Neural cell (in vitro differentiated cells): ENCODE data around the gene CXCR5. TPM values are rescaled to one million over a fixed set of nuclear protein-coding genes. Genes with fewer than 3 reads are reported as not detected.

Experiments used
- H2AFZ ChIP-seq: fragments of 200-600, 300-800 bp; sonication (generic), shearing (Covaris generic); 2 replicates; pipeline ENCODE4 v1.6.0; 2014; ENCODE audit warnings: low read depth, mild to moderate bottlenecking, antibody characterized with exemption, low read length, moderate library complexity
- H3F3A ChIP-seq: fragments of 200-600 bp; shearing (Covaris generic); 2 replicates; pipeline ENCODE4 v1.6.1; 2016; ENCODE audit warnings: mild to moderate bottlenecking, moderate library complexity, mixed read lengths, antibody characterized with exemption, low read length; ENCODE audit not compliant: insufficient read depth, poor library complexity, severe bottlenecking
- H3K27ac ChIP-seq: fragments of 200-600, 300-800 bp; sonication (generic), shearing (Covaris generic); 2 replicates; pipeline ENCODE4 v1.5.1; 2014; ENCODE audit warnings: mild to moderate bottlenecking, low read length, moderate library complexity
- H3K27me3 ChIP-seq: fragments of 300-800, 200-600 bp; sonication (generic), shearing (Covaris generic); 2 replicates; pipeline ENCODE4 v1.6.0; 2014; ENCODE audit warnings: mild to moderate bottlenecking, low read depth, low read length, moderate library complexity; ENCODE audit not compliant: insufficient read depth
- H3K36me3 ChIP-seq: fragments of 300-800, 200-600 bp; sonication (generic), shearing (Covaris generic); 2 replicates; pipeline ENCODE4 v1.5.1; 2014; ENCODE audit warnings: mild to moderate bottlenecking, antibody characterized with exemption, low read length, moderate library complexity; ENCODE audit not compliant: insufficient read depth
- H3K4me2 ChIP-seq: fragments of 300-800, 200-600 bp; sonication (generic), shearing (Covaris generic); 2 replicates; pipeline ENCODE4 v1.6.0; 2014; ENCODE audit warnings: mild to moderate bottlenecking, low read length
- H3K4me3 ChIP-seq: fragments of 300-800, 200-600 bp; sonication (generic), shearing (Covaris generic); 2 replicates; pipeline ENCODE4 v1.5.1; 2014; ENCODE audit warnings: mild to moderate bottlenecking, low read length, moderate library complexity
- H3K79me2 ChIP-seq: fragments of 200-600 bp; shearing (Covaris generic); replicated peaks from 2 replicates; pipeline ENCODE4 v1.6.0; 2014; ENCODE audit warnings: mild to moderate bottlenecking, low read length, moderate library complexity; ENCODE audit not compliant: insufficient read depth
- H3K9ac ChIP-seq: fragments of 300-800, 200-600 bp; sonication (generic), shearing (Covaris generic); 2 replicates; pipeline ENCODE4 v1.6.1; 2016; ENCODE audit warnings: mild to moderate bottlenecking, low read length, mixed read lengths
- H3K9me2 ChIP-seq: fragments of 200-600 bp; shearing (Covaris generic); 2 replicates; pipeline ENCODE4 v1.6.1; 2016; ENCODE audit warnings: mild to moderate bottlenecking, low read length, mixed read lengths; ENCODE audit not compliant: insufficient read depth
- H3K9me3 ChIP-seq: fragments of 200-600, 300-800 bp; sonication (generic), shearing (Covaris generic); 2 replicates; pipeline ENCODE4 v1.6.1; 2016; ENCODE audit warnings: mild to moderate bottlenecking, mixed run types, low read length, moderate library complexity, mixed read lengths
- H4K20me1 ChIP-seq: fragments of 200-600 bp; shearing (Covaris generic); 2 replicates; pipeline ENCODE4 v1.6.1; 2016; ENCODE audit warnings: mild to moderate bottlenecking, mixed run types; ENCODE audit not compliant: insufficient read depth
- CTCF ChIP-seq: fragments of 450-650 bp; IDR thresholded peaks from 2 replicates; pipeline ENCODE4 v1.5.1; 2014; ENCODE audit warnings: antibody characterized with exemption, mild to moderate bottlenecking, moderate library complexity; ENCODE audit not compliant: poor library complexity, severe bottlenecking
- EP300 ChIP-seq: fragments of 450-650 bp; conservative IDR thresholded peaks from 2 replicates; pipeline ENCODE4 v1.6.1; 2014; ENCODE audit warnings: antibody characterized with exemption, mild to moderate bottlenecking, moderate library complexity; ENCODE audit not compliant: poor library complexity, severe bottlenecking
- EZH2 ChIP-seq: fragments of 200-600, 300-800 bp; shearing (Covaris generic), sonication (generic); IDR thresholded peaks from 2 replicates; pipeline ENCODE4 v1.6.1; 2014; ENCODE audit warnings: antibody characterized with exemption, low read length, borderline replicate concordance, mild to moderate bottlenecking; ENCODE audit not compliant: insufficient read depth, poor library complexity, severe bottlenecking
- MXI1 ChIP-seq: fragments of 450-650 bp; conservative IDR thresholded peaks from 2 replicates; pipeline ENCODE4 v1.6.1; 2014; ENCODE audit warnings: antibody characterized with exemption, mild to moderate bottlenecking; ENCODE audit not compliant: poor library complexity, severe bottlenecking
- POLR2AphosphoS5 ChIP-seq: IDR thresholded peaks from 2 replicates; pipeline ENCODE4 v1.6.1; 2012
- RAD21 ChIP-seq: fragments of 450-650 bp; conservative IDR thresholded peaks from 2 replicates; pipeline ENCODE4 v1.6.1; 2014; ENCODE audit warnings: antibody characterized with exemption, mild to moderate bottlenecking, moderate library complexity
- REST ChIP-seq: IDR thresholded peaks from 2 replicates; pipeline ENCODE4 v1.6.1; 2012; ENCODE audit warnings: borderline replicate concordance
- SMC3 ChIP-seq: fragments of 450-650 bp; conservative IDR thresholded peaks from 2 replicates; pipeline ENCODE4 v1.6.1; 2014; ENCODE audit warnings: antibody characterized with exemption, mild to moderate bottlenecking, moderate library complexity; ENCODE audit not compliant: poor library complexity
- TAF1 ChIP-seq: IDR thresholded peaks from 2 replicates; pipeline ENCODE4 v1.6.1; 2012; ENCODE audit warnings: low read depth
- polyA plus RNA-seq: library from polyadenylated mRNA; depleted of rRNA; stranded (reverse); fragments of >200 nt; gene quantifications from 2 replicates; pipeline ENCODE4 v1.2.3, GENCODE V29; 2014

CXCR5 gene
- polyA plus RNA-seq, 1 donor from 2014 or later, result not detected

- Histone ChIP-seq H3K27me3 (no peaks in the 10 kb centered on the region), H3K9ac (no peak overlapping the region), H3F3A (no peaks in the 10 kb centered on the region), H3K9me3 (no peaks in the 10 kb centered on the region), H3K4me3 (no peak overlapping the region), H3K9me2 (no peaks in the 10 kb centered on the region), H4K20me1 (no peaks in the 10 kb centered on the region), H3K27ac (no peak overlapping the region), H3K79me2 (no peaks in the 10 kb centered on the region), H2AFZ (no peak overlapping the region), H3K4me2 (no peak overlapping the region), H3K36me3 (no peaks in the 10 kb centered on the region)
- no peak for TF ChIP-seq TAF1
- no peak for TF ChIP-seq MXI1
- no peak for TF ChIP-seq CTCF
- no peak for TF ChIP-seq EZH2
- TF ChIP-seq SMC3, result no peak
- no peak for TF ChIP-seq EP300
- no peak for TF ChIP-seq RAD21
- no peak for TF ChIP-seq POLR2AphosphoS5
Measured at GRCh38 chr11:118892514-118892913, 8.8 kb downstream of the CXCR5 start.

GRCh38 chr11:118892964-118893363, 9.3 kb downstream of the CXCR5 start:
- H3K27ac ChIP-seq, result no peak overlapping the region
- no peaks in the 10 kb centered on the region for H3K9me3 ChIP-seq
- no peak overlapping the region for H3K4me3 ChIP-seq
- no peak for TF ChIP-seq EP300
- no peak for TF ChIP-seq EZH2
- no peak for TF ChIP-seq TAF1
- TF ChIP-seq MXI1, result no peak
- no peak for TF ChIP-seq RAD21
- no peak for TF ChIP-seq REST
- H3K27me3 ChIP-seq, result no peaks in the 10 kb centered on the region
- no peaks in the 10 kb centered on the region for H3K79me2 ChIP-seq
- no peak overlapping the region for H3K4me2 ChIP-seq
- no peaks in the 10 kb centered on the region for H3K9me2 ChIP-seq
- H3F3A ChIP-seq, result no peaks in the 10 kb centered on the region
- no peak overlapping the region for H2AFZ ChIP-seq
- H3K36me3 ChIP-seq, result no peaks in the 10 kb centered on the region
- no peaks in the 10 kb centered on the region for H4K20me1 ChIP-seq
- no peak overlapping the region for H3K9ac ChIP-seq

- H3K36me3 ChIP-seq, result no peaks in the 10 kb centered on the region
- no peaks in the 10 kb centered on the region for H3K27me3 ChIP-seq
Measured at GRCh38 chr11:118893662-118894061, 10.0 kb downstream of the CXCR5 start.

More at GRCh38 chr11:118893662-118894061, 10.0 kb downstream of the CXCR5 start:
- H3K79me2 ChIP-seq, result no peaks in the 10 kb centered on the region
- H3K9me3 ChIP-seq, result no peaks in the 10 kb centered on the region
- H3F3A ChIP-seq, result no peaks in the 10 kb centered on the region
- no peak overlapping the region for H2AFZ ChIP-seq
- H3K27ac ChIP-seq, result no peak overlapping the region
- H3K9ac ChIP-seq, result no peak overlapping the region
- no peak overlapping the region for H3K4me3 ChIP-seq
- H3K9me2 ChIP-seq, result no peaks in the 10 kb centered on the region
- TF ChIP-seq RAD21 (no peak), REST (no peak), TAF1 (no peak), EP300 (no peak), EZH2 (no peak), MXI1 (no peak), POLR2AphosphoS5 (no peak), SMC3 (no peak), CTCF (no peak)
- no peak overlapping the region for H3K4me2 ChIP-seq
- H4K20me1 ChIP-seq, result no peaks in the 10 kb centered on the region
